K562 (cell line): ENCODE results near the gene CPNE9. TPM values are rescaled to one million over a fixed set of nuclear protein-coding genes. Genes with fewer than 3 reads are reported as not detected.

Source experiments
- CEBPG ChIP-seq, 3 experiments: fragments of 200-800 bp in 1 of 3; sonication (Bioruptor generic) in 1 of 3; sonication (generic) in 1 of 3; formaldehyde crosslinking in 1 of 3; IDR thresholded peaks in 2 of 3; conservative IDR thresholded peaks in 1 of 3; 2 replicates each; pipeline versions ENCODE4 v1.6.1 to v1.8.0; 2016 to 2022; ENCODE audit warnings: missing compliant biosample characterization in 2 of 3, missing genetic modification characterization in 2 of 3, mild to moderate bottlenecking in 1 of 3, missing genetic modification reagents in 1 of 3
- EZH2 ChIP-seq: IDR thresholded peaks from 2 replicates; pipeline ENCODE4 v1.6.1; 2012; ENCODE audit warnings: low read depth, mild to moderate bottlenecking, inconsistent platforms, low read length, borderline replicate concordance
- GATAD2B ChIP-seq: fragments of 450-650 bp; IDR thresholded peaks from 2 replicates; pipeline ENCODE4 v1.6.1; 2017; ENCODE audit warnings: mild to moderate bottlenecking, borderline replicate concordance
- HNRNPLL ChIP-seq: fragments of 200-400 bp; formaldehyde crosslinking; IDR thresholded peaks from 2 replicates; pipeline ENCODE4 v1.6.1; 2017; ENCODE audit warnings: low read length, low read depth, mild to moderate bottlenecking; ENCODE audit not compliant: poor library complexity, severe bottlenecking
- IFI16 ChIP-seq: fragments of 250-450 bp; sonication (Bioruptor Pico); IDR thresholded peaks from 2 replicates; pipeline ENCODE4 v2.1.2; 2022; ENCODE audit warnings: mild to moderate bottlenecking, inconsistent platforms
- KDM5B ChIP-seq: fragments of 200-600 bp; sonication (generic); IDR thresholded peaks from 2 replicates; pipeline ENCODE4 v1.6.1; 2012; ENCODE audit warnings: low read depth, mild to moderate bottlenecking, moderate library complexity, low read length, control low read depth, inconsistent platforms; ENCODE audit not compliant: insufficient replicate concordance
- MAFF ChIP-seq: IDR thresholded peaks from 2 replicates; pipeline ENCODE4 v1.6.1; 2012; ENCODE audit warnings: low read length, improper control_type of control experiment
- MTA1 ChIP-seq: fragments of 450-650 bp; IDR thresholded peaks from 2 replicates; pipeline ENCODE4 v1.6.1; 2017; ENCODE audit warnings: borderline replicate concordance
- NCOA1 ChIP-seq: fragments of 450-650 bp; IDR thresholded peaks from 2 replicates; pipeline ENCODE4 v1.6.1; 2016; ENCODE audit warnings: low read depth
- PHF8 ChIP-seq: fragments of 200-600 bp; sonication (generic); IDR thresholded peaks from 2 replicates; pipeline ENCODE4 v1.6.1; 2012; ENCODE audit warnings: mixed run types, mild to moderate bottlenecking, inconsistent platforms, low read length, moderate library complexity, borderline replicate concordance
- PPARD ChIP-seq: fragments of 250-450 bp; sonication (Bioruptor Pico); IDR thresholded peaks from 2 replicates; pipeline ENCODE4 v1.8.0; 2022; ENCODE audit warnings: inconsistent platforms, mild to moderate bottlenecking, moderate library complexity
- PTBP1 ChIP-seq: fragments of 200-400 bp; formaldehyde crosslinking; IDR thresholded peaks from 2 replicates; pipeline ENCODE4 v1.6.1; 2017; ENCODE audit warnings: low read depth, low read length
- RAD21 ChIP-seq, 2 experiments: fragments of 250-450 bp in 1 of 2; fragments of 450-650 bp in 1 of 2; sonication (Bioruptor Pico) in 1 of 2; formaldehyde crosslinking in 1 of 2; IDR thresholded peaks in 1 of 2; conservative IDR thresholded peaks in 1 of 2; 2 replicates each; pipeline versions ENCODE4 v1.4.0 to v1.8.0; 2020 to 2022; ENCODE audit warnings: mild to moderate bottlenecking in 2 of 2, moderate library complexity in 1 of 2
- SMARCB1 ChIP-seq: IDR thresholded peaks from 2 replicates; pipeline ENCODE4 v1.6.1; 2011; ENCODE audit warnings: improper control_type of control experiment, low read depth; ENCODE audit not compliant: insufficient read length
- STAT5B ChIP-seq: fragments of 250-450 bp; sonication (Bioruptor Pico); IDR thresholded peaks from 2 replicates; pipeline ENCODE4 v1.8.0; 2021; ENCODE audit warnings: mild to moderate bottlenecking, inconsistent platforms
- YY1 ChIP-seq, 3 experiments: IDR thresholded peaks; 2 replicates each; pipeline ENCODE4 v1.6.1; 2011; ENCODE audit warnings: low read length in 2 of 3, mild to moderate bottlenecking in 2 of 3, moderate library complexity in 2 of 3, borderline replicate concordance in 1 of 3, control low read depth in 1 of 3, low read depth in 1 of 3; ENCODE audit not compliant: insufficient read depth in 3 of 3, insufficient replicate concordance in 2 of 3, control insufficient read depth in 1 of 3, insufficient read length in 1 of 3; ENCODE audit errors: extremely low read depth in 1 of 3
- polyA plus RNA-seq, 8 experiments: library from polyadenylated mRNA; depleted of rRNA in 4 of 8; stranded (reverse) in 5 of 8; unstranded in 3 of 8; fragments of >200 nt; fragmentation: Nextera tagmentation in 2 of 8; fragmentation: Illumina TruSeq in 1 of 8; extraction: Ambion mirVana in 2 of 8; extraction: Trizol in 1 of 8; gene quantifications; 2 replicates each; pipeline versions ENCODE4 v1.2.1 to v1.2.3, GENCODE V29; 2011 to 2014; ENCODE audit warnings: inconsistent platforms in 1 of 8, missing spikeins in 1 of 8
- total RNA-seq, 7 experiments: library from RNA; depleted of rRNA in 6 of 7; stranded (reverse); fragments of >200 nt in 6 of 7; fragmentation: Illumina TruSeq in 2 of 7; extraction: Trizol in 2 of 7; gene quantifications; 2 replicates each; pipeline versions ENCODE4 v1.2.1 to v1.2.3, GENCODE V29; 2011 to 2021; ENCODE audit warnings: low replicate concordance in 1 of 7
- TF ChIP-seq, protein P1 (sequence below): fragments of 250-450 bp; sonication (Bioruptor Pico); IDR thresholded peaks from 2 replicates; pipeline ENCODE4 v1.4.0; 2020; ENCODE audit warnings: mild to moderate bottlenecking, moderate library complexity
- TF ChIP-seq, protein P2 (sequence below): IDR thresholded peaks from 2 replicates; pipeline ENCODE4 v1.6.1; 2014; ENCODE audit warnings: antibody characterized with exemption
- TF ChIP-seq, protein P3 (sequence below): fragments of 250-450 bp; sonication (Bioruptor Pico); IDR thresholded peaks from 2 replicates; pipeline ENCODE4 v1.8.0; 2021; ENCODE audit warnings: borderline replicate concordance, mild to moderate bottlenecking, moderate library complexity; ENCODE audit not compliant: poor library complexity, severe bottlenecking
- TF ChIP-seq, protein P4 (sequence below): sonication (generic); formaldehyde crosslinking; IDR thresholded peaks from 2 replicates; pipeline ENCODE4 v1.8.0; 2022; ENCODE audit warnings: mild to moderate bottlenecking, missing genetic modification reagents

CPNE9 gene
- total and polyA plus RNA-seq, 9 of the 15 experiments (the other 6 are each of a cell fraction or from before 2014, with no cell fraction given): 0.22 to 0.56 (median 0.29) TPM; not detected in 3

DNA sequence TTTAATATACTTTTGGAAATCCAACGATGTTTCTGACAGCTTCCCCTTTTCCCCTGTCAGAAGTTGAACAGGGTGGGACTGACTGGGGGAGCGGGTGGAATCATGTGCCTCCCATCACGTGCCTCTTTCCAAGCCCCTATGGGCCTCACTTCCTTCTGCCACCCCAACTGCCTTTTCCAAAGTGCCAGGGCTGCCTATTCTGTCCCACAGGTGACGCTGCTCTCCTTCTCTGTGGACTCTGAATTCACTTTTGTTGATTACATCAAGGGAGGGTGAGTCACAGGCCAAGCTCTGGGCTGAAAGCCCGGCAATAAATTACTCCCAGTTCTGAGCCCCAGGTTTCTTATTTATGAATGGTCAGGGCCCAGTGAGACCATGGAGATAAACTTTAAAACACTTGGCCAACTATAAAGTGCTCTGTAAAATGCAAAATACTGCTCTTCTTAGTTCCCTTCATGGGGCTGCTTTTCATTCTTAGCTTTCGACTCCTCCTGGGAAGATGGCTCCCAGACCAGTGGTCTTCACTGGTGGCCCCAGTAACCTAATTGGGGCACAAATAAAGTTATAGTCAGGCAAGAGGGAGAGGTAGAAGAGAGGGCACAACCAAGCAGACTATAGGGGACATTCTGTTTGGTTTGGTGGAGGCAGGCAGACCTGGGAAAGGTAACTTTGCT is 12.3 kb downstream of the CPNE9 start (continued):
- TF ChIP-seq PHF8 (no peak), PTBP1 (no peak), EZH2 (no peak), MTA1 (peak; percentile 64; the same call in 1 of the 2 replicates), PPARD (CRISPR knock-in tag) (no peak), SMARCB1 (no peak), IFI16 (CRISPR knock-in tag) (no peak), HNRNPLL (no peak), STAT5B (CRISPR knock-in tag) (no peak), CEBPG (CRISPR knock-in tag; IDR thresholded peaks at IDR 0.05) (no peak), CEBPG (tag; conservative IDR thresholded peaks at IDR 0.05 in 1 of 2, IDR thresholded peaks at IDR 0.05 in 1 of 2) (peak in 1 of 2 experiments; percentile 39; a peak in 1 of 4 replicates), MAFF (peak; percentile 9; the same call in 1 of the 2 replicates), NCOA1 (no peak), GATAD2B (peak; percentile 88; the same call in 1 of the 2 replicates), KDM5B (no peak), RAD21 (CRISPR knock-in tag; conservative IDR thresholded peaks at IDR 0.05 in 1 of 2, IDR thresholded peaks at IDR 0.05 in 1 of 2) (peak; percentile 99), YY1 (IDR thresholded peaks at IDR 0.05; ENCODE audit: borderline replicate concordance in 1 of 3, control insufficient read depth in 1 of 3, extremely low read depth in 1 of 3, insufficient read depth in 3 of 3, insufficient read length in 1 of 3, insufficient replicate concordance in 2 of 3, low read depth in 1 of 3, low read length in 2 of 3) (no peak)
- TF ChIP-seq, protein P1, sequence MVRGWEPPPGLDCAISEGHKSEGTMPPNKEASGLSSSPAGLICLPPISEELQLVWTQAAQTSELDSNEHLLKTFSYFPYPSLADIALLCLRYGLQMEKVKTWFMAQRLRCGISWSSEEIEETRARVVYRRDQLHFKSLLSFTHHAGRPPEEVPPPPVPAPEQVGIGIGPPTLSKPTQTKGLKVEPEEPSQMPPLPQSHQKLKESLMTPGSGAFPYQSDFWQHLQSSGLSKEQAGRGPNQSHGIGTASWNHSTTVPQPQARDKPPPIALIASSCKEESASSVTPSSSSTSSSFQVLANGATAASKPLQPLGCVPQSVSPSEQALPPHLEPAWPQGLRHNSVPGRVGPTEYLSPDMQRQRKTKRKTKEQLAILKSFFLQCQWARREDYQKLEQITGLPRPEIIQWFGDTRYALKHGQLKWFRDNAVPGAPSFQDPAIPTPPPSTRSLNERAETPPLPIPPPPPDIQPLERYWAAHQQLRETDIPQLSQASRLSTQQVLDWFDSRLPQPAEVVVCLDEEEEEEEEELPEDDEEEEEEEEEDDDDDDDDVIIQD (CRISPR knock-in tag): no peak
- TF ChIP-seq, protein P2, sequence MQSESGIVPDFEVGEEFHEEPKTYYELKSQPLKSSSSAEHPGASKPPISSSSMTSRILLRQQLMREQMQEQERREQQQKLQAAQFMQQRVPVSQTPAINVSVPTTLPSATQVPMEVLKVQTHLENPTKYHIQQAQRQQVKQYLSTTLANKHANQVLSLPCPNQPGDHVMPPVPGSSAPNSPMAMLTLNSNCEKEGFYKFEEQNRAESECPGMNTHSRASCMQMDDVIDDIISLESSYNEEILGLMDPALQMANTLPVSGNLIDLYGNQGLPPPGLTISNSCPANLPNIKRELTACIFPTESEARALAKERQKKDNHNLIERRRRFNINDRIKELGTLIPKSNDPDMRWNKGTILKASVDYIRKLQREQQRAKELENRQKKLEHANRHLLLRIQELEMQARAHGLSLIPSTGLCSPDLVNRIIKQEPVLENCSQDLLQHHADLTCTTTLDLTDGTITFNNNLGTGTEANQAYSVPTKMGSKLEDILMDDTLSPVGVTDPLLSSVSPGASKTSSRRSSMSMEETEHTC: peak; percentile 93
- TF ChIP-seq, protein P3, sequence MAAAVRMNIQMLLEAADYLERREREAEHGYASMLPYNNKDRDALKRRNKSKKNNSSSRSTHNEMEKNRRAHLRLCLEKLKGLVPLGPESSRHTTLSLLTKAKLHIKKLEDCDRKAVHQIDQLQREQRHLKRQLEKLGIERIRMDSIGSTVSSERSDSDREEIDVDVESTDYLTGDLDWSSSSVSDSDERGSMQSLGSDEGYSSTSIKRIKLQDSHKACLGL (CRISPR knock-in tag): no peak
- TF ChIP-seq, protein P4, sequence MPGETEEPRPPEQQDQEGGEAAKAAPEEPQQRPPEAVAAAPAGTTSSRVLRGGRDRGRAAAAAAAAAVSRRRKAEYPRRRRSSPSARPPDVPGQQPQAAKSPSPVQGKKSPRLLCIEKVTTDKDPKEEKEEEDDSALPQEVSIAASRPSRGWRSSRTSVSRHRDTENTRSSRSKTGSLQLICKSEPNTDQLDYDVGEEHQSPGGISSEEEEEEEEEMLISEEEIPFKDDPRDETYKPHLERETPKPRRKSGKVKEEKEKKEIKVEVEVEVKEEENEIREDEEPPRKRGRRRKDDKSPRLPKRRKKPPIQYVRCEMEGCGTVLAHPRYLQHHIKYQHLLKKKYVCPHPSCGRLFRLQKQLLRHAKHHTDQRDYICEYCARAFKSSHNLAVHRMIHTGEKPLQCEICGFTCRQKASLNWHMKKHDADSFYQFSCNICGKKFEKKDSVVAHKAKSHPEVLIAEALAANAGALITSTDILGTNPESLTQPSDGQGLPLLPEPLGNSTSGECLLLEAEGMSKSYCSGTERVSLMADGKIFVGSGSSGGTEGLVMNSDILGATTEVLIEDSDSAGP (CRISPR knock-in tag): no peak
